GM23248 (cell line): ENCODE measurements around the gene TFCP2L1. TPM values are rescaled to one million over a fixed set of nuclear protein-coding genes. Genes with fewer than 3 reads are reported as not detected.

ENCODE experiments used
- DNase-seq: peaks from one replicate; pipeline ENCODE4 v3.0.0-alpha.2; 2015
- H2AFZ ChIP-seq: fragments of 200-600 bp; sonication (generic); 2 replicates; pipeline ENCODE4 v1.6.1; 2016; ENCODE audit warnings: antibody characterized with exemption
- H3F3A ChIP-seq: fragments of 200-600 bp; sonication (generic); 2 replicates; pipeline ENCODE4 v1.6.1; 2016; ENCODE audit warnings: mild to moderate bottlenecking, antibody characterized with exemption, mixed run types; ENCODE audit not compliant: insufficient read depth
- H3K27ac ChIP-seq: fragments of 200-600 bp; sonication (generic); 2 replicates; pipeline ENCODE4 v1.5.1; 2016; ENCODE audit warnings: mild to moderate bottlenecking
- H3K27me3 ChIP-seq: fragments of 200-600 bp; sonication (generic); replicated peaks from 2 replicates; pipeline ENCODE4 v1.6.1; 2016; ENCODE audit warnings: mild to moderate bottlenecking; ENCODE audit not compliant: insufficient read depth
- H3K36me3 ChIP-seq: fragments of 200-600 bp; sonication (generic); 2 replicates; pipeline ENCODE4 v1.6.1; 2016; ENCODE audit warnings: low read depth, mild to moderate bottlenecking
- H3K4me1 ChIP-seq: fragments of 200-600 bp; sonication (generic); 2 replicates; pipeline ENCODE4 v1.6.1; 2016; ENCODE audit warnings: mild to moderate bottlenecking; ENCODE audit not compliant: insufficient read depth
- H3K4me2 ChIP-seq: fragments of 200-600 bp; sonication (generic); one replicate; pipeline ENCODE4 v1.6.1; 2016; ENCODE audit warnings: mild to moderate bottlenecking; ENCODE audit not compliant: unreplicated experiment
- H3K4me3 ChIP-seq: fragments of 200-600 bp; sonication (generic); 2 replicates; pipeline ENCODE4 v1.5.1; 2016; ENCODE audit warnings: mild to moderate bottlenecking
- H3K79me2 ChIP-seq: fragments of 200-600 bp; sonication (generic); 2 replicates; pipeline ENCODE4 v1.6.1; 2016; ENCODE audit warnings: mild to moderate bottlenecking; ENCODE audit not compliant: insufficient read depth
- H3K9ac ChIP-seq: fragments of 200-600 bp; sonication (generic); 2 replicates; pipeline ENCODE4 v1.6.1; 2016; ENCODE audit warnings: mild to moderate bottlenecking
- H3K9me2 ChIP-seq: fragments of 200-600 bp; sonication (generic); 2 replicates; pipeline ENCODE4 v1.6.1; 2016; ENCODE audit warnings: mixed run types, mild to moderate bottlenecking, moderate library complexity; ENCODE audit not compliant: insufficient read depth
- H3K9me3 ChIP-seq: fragments of 200-600 bp; sonication (generic); one replicate; pipeline ENCODE4 v1.6.1; 2017; ENCODE audit warnings: low read depth
- H4K20me1 ChIP-seq: fragments of 200-600 bp; sonication (generic); 2 replicates; pipeline ENCODE4 v1.6.0; 2016; ENCODE audit not compliant: insufficient read depth
- EZH2 ChIP-seq: fragments of 200-600 bp; sonication (generic); IDR thresholded peaks from 2 replicates; pipeline ENCODE4 v1.6.1; 2018; ENCODE audit warnings: antibody characterized with exemption, mild to moderate bottlenecking; ENCODE audit not compliant: insufficient read depth, poor library complexity, severe bottlenecking
- EZH2phosphoT487 ChIP-seq: fragments of 200-600 bp; sonication (generic); IDR thresholded peaks from 2 replicates; pipeline ENCODE4 v1.6.1; 2018; ENCODE audit warnings: antibody characterized with exemption, moderate library complexity, mild to moderate bottlenecking, low read depth; ENCODE audit not compliant: insufficient read depth
- WGBS, 2 experiments: methylation state at CpG; one replicate each; pipeline ENCODE4 v1.1.6; 2015 to 2017; ENCODE audit warnings: low lambda C conversion rate in 2 of 2, low coverage in 1 of 2; ENCODE audit errors: missing lambda C conversion rate in 2 of 2; 5-methylcytosine and 5-hydroxymethylcytosine counted together
- in situ Hi-C: fragments of 300-500 bp; cut with MboI; formaldehyde crosslinking; loops from 2 replicates; pipeline ENCODE4 v1.15.0; 2020
- polyA plus RNA-seq: library from polyadenylated mRNA; unstranded; fragments of >200 nt; fragmentation: Nextera tagmentation; extraction: Ambion mirVana; gene quantifications from 2 replicates; pipeline ENCODE4 v1.2.1, GENCODE V29; 2016
- total RNA-seq: library from RNA; depleted of rRNA; stranded (reverse); fragments of >200 nt; shearing (Covaris generic); gene quantifications from 2 replicates; pipeline ENCODE4 v1.2.3, GENCODE V29; 2014

The TFCP2L1 gene
- total and polyA plus RNA-seq, 2 experiments from 2014 or later, result not detected

DNA sequence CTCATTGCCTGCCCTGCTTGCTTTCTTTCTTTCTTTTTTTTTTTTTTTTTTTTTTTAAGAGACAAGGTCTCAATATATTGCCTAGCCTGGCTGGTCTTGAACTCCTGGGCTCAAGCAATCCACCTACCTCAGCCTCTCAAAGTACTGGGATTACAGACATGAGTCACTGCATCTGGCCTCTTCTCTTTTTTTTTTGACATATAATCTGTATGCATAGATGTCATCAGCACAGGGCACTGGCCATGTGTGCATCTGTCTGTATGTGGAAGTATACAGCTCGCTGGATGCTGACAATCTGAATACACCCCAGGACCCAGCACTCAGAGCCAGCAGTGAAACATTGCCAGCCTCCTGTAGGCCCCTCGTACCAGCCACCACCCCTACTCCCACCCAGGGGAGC lies 49.5 kb downstream of the TFCP2L1 start:
- Histone ChIP-seq H3K79me2 (no peaks in the 10 kb centered on the region), H3K4me3 (no peak overlapping the region), H3K27ac (no peak overlapping the region), H3K9ac (no peak overlapping the region), H3K27me3 (peaks cover 18% of the 10 kb centered on the region), H3F3A (no peaks in the 10 kb centered on the region), H3K36me3 (no peaks in the 10 kb centered on the region), H3K9me2 (no peaks in the 10 kb centered on the region), H3K4me2 (no peak overlapping the region), H2AFZ (no peak overlapping the region), H3K9me3 (no peaks in the 10 kb centered on the region), H3K4me1 (no peaks in the 10 kb centered on the region), H4K20me1 (no peaks in the 10 kb centered on the region)
- in situ Hi-C loops, result no loop called here
- TF ChIP-seq EZH2 (no peak), EZH2phosphoT487 (no peak)
- no peak for DNase-seq
- 72 to 83% methylated on average over 2 of the region's 2 CpGs for WGBS, 2 experiments

DNA sequence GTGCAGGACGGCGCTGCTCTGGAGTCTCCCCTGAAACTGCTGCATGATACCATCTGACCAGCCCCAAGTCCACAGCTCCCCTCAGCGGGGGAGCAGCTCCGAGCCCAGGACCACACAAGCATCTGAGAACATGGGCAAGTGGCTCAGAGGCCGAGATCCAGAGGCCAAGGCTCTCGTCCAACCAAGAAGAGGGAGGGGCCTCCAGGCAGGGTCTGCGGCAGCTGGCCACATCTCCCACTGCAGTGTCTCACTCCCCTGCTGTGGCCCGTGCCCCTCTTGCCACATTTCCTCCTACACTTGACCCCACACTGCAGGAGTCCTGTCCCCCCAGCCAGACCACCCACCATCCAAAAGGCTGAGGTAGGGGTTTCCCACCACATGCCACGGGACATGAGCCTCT lies 50.2 kb downstream of the TFCP2L1 start:
- in situ Hi-C loops, result no loop called here

DNA sequence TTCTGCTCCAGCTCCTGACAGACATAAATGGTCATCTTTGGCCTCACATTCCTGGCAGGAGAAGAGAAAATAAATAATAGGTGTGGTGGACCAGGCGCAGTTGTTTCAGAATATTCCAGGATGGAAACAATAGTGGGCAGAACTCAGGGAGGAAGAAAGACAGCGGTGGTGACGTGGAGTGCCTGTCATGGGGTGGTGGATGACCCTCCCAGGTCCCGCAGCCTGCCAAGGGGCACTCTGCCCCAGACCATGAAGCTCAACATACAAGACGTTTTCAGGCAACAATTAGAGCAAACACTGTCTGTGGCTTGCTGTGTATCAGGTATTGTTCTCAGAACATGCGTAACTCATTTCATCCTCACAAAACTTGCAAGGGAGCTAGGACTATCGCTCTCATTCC lies 50.9 kb downstream of the TFCP2L1 start:
- Histone ChIP-seq H3K9ac (no peak overlapping the region), H3K9me2 (no peaks in the 10 kb centered on the region), H3K9me3 (no peaks in the 10 kb centered on the region), H3K36me3 (no peaks in the 10 kb centered on the region), H3K4me2 (no peak overlapping the region), H3K4me3 (no peak overlapping the region), H2AFZ (no peak overlapping the region), H3F3A (no peaks in the 10 kb centered on the region), H4K20me1 (no peaks in the 10 kb centered on the region), H3K27ac (no peak overlapping the region), H3K79me2 (no peaks in the 10 kb centered on the region), H3K4me1 (no peaks in the 10 kb centered on the region), H3K27me3 (peaks cover 4% of the 10 kb centered on the region; the same call in 1 of the 2 replicates)
- DNase-seq, result no peak
- TF ChIP-seq EZH2phosphoT487 (no peak), EZH2 (no peak)
- WGBS, 2 experiments, result 54 to 58% methylated on average over 7 of the region's 7 CpGs
- in situ Hi-C loops, result no loop called here

More for the DNA sequence above, 50.2 kb downstream of the TFCP2L1 start:
- no peak overlapping the region for H2AFZ ChIP-seq
- no peaks in the 10 kb centered on the region for H3K4me1 ChIP-seq
- no peak overlapping the region for H3K4me2 ChIP-seq
- H3F3A ChIP-seq, result no peaks in the 10 kb centered on the region
- no peaks in the 10 kb centered on the region for H3K9me3 ChIP-seq
- 31 to 41% methylated on average over 9 of the region's 9 CpGs for WGBS, 2 experiments
- H3K9me2 ChIP-seq, result no peaks in the 10 kb centered on the region
- DNase-seq, result no peak
- no peak overlapping the region for H3K9ac ChIP-seq
- H3K27ac ChIP-seq, result no peak overlapping the region
- H3K4me3 ChIP-seq, result no peak overlapping the region
- H3K36me3 ChIP-seq, result no peaks in the 10 kb centered on the region
- TF ChIP-seq EZH2, result no peak
- no peak for TF ChIP-seq EZH2phosphoT487
- peaks cover 11% of the 10 kb centered on the region for H3K27me3 ChIP-seq
- no peaks in the 10 kb centered on the region for H3K79me2 ChIP-seq
- H4K20me1 ChIP-seq, result no peaks in the 10 kb centered on the region

DNA sequence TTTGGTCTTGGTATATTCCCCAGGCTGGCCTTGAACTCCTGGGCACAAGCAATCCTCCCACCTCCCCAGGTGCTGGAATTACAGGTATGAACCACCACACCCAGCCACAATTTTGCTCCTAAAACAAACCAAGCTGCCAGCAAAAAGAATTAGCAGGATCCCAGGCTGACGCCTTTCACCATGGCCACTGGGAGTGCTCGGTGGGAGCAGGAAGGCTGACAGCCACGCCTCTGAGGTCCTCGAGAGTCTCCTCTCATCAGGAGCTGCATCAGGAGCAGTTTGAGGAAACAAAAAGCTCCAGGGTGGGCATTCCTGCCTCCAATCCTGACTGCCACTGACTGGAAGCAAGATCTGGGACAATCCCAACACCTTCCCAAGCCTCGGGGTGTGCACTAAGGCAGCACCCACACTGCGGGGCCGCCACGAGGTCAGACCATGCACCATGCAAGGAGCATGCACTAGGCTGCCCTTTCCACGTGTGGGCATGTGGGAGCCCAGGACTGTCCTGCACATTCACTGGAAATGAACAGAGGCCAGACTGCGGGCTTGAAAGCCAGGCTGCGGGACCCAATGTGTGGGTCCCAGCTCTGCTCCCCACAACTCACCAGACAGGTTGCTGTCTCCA lies 51.4 kb downstream of the TFCP2L1 start:
- no peaks in the 10 kb centered on the region for H4K20me1 ChIP-seq
- in situ Hi-C loops, result no loop called here
- H3K79me2 ChIP-seq, result no peaks in the 10 kb centered on the region
- no peaks in the 10 kb centered on the region for H3K9me3 ChIP-seq
- peaks cover 3% of the 10 kb centered on the region; the same call in 1 of the 2 replicates for H3K27me3 ChIP-seq
- WGBS, 2 experiments, result 46 to 53% methylated on average over 11 of the region's 11 CpGs
- H3F3A ChIP-seq, result no peaks in the 10 kb centered on the region
- no peak overlapping the region for H3K4me2 ChIP-seq
- H3K9ac ChIP-seq, result no peak overlapping the region
- TF ChIP-seq EZH2phosphoT487 (no peak), EZH2 (no peak)
- H2AFZ ChIP-seq, result no peak overlapping the region
- H3K9me2 ChIP-seq, result no peaks in the 10 kb centered on the region
- no peaks in the 10 kb centered on the region for H3K36me3 ChIP-seq
- no peak overlapping the region for H3K27ac ChIP-seq
- H3K4me1 ChIP-seq, result no peaks in the 10 kb centered on the region
- H3K4me3 ChIP-seq, result no peak overlapping the region
- no peak for DNase-seq
